NCI-H2227 treated with DMSO at 0.1 percent for 48 hours (cell line): ENCODE data around the gene DSCAML1.

Experiments used
- DNase-seq: peaks from one replicate; lab custom pipeline; 2025; lab: John Stamatoyannopoulos, UW

The DSCAML1 gene

GRCh38 chr11:117761993-117762392 lies 35.0 kb downstream of the DSCAML1 start:
- DNase-seq, result no peak

GRCh38 chr11:117759305-117759704 lies 37.7 kb downstream of the DSCAML1 start:
- DNase-seq, result no peak

DNA sequence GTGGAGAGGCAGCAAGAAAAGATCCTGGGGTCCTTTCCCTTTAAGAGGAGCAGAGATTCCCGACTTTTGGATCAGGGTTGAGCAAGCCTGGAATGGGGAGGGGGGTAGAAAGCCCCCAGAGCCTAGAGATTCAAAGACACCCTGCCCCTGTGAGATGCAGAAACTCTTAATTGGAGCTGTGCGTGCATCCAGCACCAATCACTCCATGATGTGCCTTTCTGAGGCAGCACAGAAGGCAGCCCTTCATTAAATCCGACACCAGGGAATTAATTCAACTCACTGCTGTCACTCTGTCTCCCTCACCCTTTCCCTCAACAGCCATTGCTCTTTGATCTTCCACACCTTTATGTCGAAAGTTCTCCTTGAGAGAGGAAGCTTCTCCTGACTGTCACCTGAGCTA lies 43.0 kb downstream of the DSCAML1 start:
- DNase-seq, result no peak

DNA sequence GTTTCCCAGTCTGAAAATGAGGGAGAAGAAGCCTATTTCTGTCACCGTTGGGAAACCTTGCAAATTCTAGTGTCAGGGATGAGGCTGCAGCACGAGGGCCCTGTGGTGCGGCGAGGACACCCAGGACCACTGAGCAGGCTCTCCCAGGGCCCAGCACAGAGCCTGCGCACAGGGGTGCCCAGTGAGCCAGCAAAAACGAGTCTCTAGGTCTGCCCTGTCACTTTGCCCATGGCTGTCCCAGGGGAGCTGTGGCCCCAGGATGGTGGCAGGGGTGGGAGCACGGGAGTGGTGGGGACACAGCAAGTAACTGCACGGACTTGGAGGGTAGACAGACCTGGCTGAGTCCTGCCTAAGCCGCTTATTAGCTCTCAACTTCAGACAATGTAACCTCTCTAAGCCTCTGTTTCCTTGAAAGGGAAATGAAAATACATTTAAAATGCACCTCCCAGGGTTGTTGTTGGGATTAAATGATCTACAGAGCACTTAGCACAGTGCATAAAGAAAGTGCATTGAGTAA lies 44.2 kb downstream of the DSCAML1 start:
- DNase-seq, result no peak

- DNase-seq, result peak; percentile 14
Observed at GRCh38 chr11:117752071-117752470, 44.9 kb downstream of the DSCAML1 start.

GRCh38 chr11:117750916-117751662 lies 45.9 kb downstream of the DSCAML1 start:
- no peak for DNase-seq

DNA sequence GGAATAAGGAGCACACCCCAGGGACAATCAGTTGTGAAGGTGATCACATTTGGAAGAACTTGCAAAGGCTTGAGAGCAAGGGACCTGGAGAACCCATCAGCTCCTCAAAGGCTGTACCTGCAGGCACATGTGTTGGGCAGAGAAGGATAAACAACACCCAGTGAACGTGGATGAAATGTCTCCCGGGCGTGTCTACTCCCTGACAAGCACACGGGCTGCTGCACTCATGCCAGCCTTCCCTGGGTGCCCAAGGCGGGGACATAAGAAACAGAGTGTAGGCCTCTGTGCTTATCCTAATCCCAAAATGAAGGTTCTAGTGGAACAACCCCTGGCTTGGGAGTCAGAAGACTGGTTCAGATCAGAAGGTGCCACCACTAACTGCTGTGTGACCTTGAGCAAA lies 46.7 kb downstream of the DSCAML1 start:
- no peak for DNase-seq

DNA sequence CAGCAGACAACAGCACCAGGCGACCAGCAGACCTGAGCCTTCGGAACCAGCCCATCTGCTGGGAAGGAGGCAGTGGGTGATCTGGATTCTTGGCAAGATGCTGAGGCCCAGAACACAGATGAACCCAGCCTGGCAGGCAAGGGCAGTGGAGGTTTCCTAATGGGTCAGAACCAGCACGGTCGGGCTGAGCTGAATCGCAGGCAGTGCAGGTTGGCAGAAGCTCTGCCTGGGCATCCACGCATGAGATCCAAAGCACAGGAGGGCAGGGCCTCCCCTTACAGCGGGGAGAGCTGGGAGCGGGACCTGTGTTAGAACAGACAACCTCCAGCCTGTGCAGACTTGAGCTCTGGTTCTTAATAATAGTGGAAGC lies 47.5 kb downstream of the DSCAML1 start:
- DNase-seq, result no peak

GRCh38 chr11:117748771-117749540 lies 48.1 kb downstream of the DSCAML1 start:
- DNase-seq, result no peak

- DNase-seq, result no peak
Observed at GRCh38 chr11:117747892-117748291, 49.1 kb downstream of the DSCAML1 start.

- no peak for DNase-seq
Observed at GRCh38 chr11:117745346-117745745, 51.7 kb downstream of the DSCAML1 start.

DNA sequence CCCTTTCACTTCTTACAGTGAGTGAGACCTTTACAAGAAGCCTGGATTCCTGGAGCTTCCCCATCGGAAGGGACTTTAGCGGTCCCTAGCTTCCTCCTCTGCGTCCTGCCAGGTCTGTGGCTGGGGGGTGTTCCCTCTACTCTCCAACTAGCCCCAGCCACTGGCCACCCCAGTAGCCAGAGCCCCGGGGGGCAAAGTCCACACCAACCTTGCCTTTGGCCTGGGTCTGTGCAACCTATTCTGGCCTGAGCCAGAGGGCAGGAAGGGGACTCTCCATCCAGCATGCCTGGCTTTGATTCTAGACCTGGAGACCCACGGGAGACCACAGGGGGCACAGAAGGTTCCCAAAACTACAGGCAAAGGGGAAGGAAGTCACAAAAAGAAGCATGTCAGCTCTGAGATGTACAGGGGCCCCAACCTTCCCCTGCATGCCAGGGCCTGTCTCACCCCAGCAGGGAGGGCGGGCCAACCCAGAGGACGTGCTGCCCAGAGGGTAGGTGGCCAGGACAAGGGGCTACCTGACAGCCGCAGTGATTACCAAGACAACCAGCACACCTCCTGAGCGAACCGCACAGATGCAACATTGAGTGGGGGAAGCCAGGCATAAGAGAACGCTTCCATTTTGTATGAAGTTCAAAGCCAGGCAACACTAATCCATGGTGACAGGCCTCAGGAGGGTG lies 52.4 kb downstream of the DSCAML1 start:
- DNase-seq, result no peak

DNA sequence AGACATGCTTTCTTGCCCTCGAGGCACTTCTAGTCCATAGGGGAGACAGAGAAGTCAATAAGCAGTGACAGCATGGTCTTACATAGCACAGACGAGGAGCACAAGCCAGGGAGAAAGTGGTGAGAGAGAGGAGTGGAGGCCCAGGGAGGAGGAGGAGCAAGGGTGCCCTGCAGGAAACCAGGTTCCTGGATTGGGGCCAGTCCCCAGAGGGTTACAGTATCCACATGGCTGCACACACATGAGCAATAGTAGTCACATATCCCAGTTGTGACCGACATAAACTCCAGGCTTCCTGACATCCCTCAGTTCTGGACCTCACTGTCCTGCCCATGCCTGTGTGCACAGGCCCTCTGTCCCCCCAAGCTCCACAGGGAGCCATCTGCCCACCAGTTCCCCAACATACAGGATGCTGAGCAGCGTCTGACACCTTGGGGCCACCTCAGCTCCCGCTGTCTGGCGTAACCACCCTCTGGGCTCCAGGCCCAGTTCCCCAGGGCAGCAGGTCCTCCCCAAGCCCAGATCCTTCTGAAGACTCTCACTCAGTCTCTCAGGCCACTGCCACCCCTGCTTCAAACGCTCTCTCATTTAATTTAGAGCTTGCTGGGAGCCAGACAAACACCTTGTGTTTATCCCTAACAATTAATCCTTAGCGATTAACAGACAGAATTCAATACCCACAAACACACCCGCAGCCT lies 53.7 kb downstream of the DSCAML1 start:
- no peak for DNase-seq

DNA sequence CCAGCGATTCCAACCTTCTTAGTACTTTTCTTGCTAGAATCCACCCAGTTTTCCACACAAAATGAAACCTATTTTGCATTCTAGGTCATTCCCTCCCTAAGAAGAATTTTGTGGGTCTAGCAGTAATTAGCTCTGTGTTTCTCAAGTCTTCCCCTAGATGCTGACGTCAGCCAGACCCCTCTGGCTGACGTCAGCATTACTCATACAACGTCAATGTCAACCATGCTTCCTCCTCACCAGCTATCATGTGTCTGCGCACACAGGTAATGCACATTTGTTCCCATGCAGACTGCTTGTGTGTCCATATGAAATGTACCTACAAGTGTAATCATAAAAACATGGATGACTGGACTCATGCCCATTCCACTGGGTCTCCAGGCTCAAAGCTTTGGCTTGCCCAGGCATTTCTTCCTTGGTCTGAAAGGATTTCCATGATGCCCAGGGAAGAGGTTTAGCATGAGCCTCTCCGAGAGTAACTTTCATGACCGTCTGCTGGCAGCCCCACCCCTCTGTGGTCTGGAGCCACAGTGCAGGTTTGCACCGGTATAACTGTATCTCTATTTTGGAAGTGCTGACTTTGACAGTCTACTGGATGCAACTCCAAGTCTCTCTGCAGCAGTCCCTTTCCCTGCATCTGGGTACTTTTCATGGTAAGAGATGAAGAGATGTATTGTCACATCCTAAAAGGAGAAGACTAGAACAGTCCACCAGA lies 58.6 kb downstream of the DSCAML1 start:
- DNase-seq, result no peak

GRCh38 chr11:117735350-117735977 lies 61.6 kb downstream of the DSCAML1 start:
- no peak for DNase-seq

- no peak for DNase-seq
Observed at GRCh38 chr11:117734601-117735024, 62.4 kb downstream of the DSCAML1 start.

DNA sequence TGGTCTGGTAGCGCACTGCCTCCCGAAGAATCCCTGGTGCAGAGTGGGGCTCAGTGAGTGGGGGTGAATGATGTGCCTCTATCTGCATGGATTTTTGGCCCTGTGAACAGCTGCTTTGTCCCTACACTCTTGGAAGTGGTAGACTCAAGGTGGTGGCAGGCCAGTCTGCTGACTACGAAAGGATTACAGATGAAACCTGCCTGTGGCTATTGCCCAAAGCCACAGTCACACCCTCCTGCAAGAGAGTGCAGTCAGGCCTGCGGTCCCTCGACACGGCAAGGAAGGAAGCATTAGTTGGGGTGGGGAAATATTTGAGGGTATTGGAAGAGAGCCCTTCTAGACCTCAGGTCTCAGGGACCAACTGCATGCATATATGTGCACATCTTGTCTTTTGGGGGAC lies 63.7 kb downstream of the DSCAML1 start:
- no peak for DNase-seq

GRCh38 chr11:117731722-117732290 lies 65.2 kb downstream of the DSCAML1 start:
- no peak for DNase-seq

DNA sequence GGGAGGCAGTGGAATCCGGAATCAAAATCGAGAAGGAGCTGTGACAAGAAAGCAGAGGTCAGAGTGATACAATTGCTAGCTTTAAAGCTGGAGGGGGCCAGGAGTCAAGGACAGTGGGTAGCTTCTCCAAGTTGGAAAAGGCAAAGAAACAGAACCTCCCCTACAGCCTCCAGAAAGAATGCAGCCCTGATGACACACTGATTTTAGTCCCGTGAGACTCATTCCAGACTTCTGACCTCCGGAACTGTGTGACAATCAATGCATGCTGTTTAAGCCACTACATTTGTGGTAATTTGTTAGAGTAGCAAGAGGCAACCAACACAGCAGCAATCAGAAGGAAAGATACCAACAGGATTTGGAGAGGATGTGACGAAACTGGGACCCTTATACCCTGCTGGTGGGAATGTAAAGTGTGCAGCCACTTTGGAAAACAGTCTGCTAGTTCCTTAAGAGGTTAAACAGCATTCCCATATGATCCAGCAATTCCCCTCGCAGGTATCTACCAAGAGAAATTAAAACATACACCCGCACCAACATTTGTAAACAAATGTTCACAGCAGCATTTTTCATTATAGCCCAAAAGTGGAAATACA lies 66.7 kb downstream of the DSCAML1 start:
- no peak for DNase-seq

- no peak for DNase-seq
Observed at GRCh38 chr11:117725048-117725734, 71.8 kb downstream of the DSCAML1 start.
